ENCODE results near the gene TRAF1.

GRCh38 chr9:120961936-120962335 lies 35.3 kb upstream of the TRAF1 start:
- TF ChIP-seq, protein P1, sequence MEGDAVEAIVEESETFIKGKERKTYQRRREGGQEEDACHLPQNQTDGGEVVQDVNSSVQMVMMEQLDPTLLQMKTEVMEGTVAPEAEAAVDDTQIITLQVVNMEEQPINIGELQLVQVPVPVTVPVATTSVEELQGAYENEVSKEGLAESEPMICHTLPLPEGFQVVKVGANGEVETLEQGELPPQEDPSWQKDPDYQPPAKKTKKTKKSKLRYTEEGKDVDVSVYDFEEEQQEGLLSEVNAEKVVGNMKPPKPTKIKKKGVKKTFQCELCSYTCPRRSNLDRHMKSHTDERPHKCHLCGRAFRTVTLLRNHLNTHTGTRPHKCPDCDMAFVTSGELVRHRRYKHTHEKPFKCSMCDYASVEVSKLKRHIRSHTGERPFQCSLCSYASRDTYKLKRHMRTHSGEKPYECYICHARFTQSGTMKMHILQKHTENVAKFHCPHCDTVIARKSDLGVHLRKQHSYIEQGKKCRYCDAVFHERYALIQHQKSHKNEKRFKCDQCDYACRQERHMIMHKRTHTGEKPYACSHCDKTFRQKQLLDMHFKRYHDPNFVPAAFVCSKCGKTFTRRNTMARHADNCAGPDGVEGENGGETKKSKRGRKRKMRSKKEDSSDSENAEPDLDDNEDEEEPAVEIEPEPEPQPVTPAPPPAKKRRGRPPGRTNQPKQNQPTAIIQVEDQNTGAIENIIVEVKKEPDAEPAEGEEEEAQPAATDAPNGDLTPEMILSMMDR (IDR thresholded peaks at IDR 0.05): no peak
- TF ChIP-seq POLR2A (IDR thresholded peaks at IDR 0.05) (no peak), EP300 (IDR thresholded peaks at IDR 0.05) (no peak)

All from tibial nerve (tissue), 4 donors.